HG03442 (cell line): ENCODE results near the gene ATP1A4.

Source experiments
- ATAC-seq: cut with Tn5 transposase; IDR thresholded peaks from one replicate; pipeline ENCODE4 v1.9.1; 2021; ENCODE audit warnings: mild to moderate bottlenecking, moderate library complexity; ENCODE audit not compliant: unreplicated experiment

Gene ATP1A4

DNA sequence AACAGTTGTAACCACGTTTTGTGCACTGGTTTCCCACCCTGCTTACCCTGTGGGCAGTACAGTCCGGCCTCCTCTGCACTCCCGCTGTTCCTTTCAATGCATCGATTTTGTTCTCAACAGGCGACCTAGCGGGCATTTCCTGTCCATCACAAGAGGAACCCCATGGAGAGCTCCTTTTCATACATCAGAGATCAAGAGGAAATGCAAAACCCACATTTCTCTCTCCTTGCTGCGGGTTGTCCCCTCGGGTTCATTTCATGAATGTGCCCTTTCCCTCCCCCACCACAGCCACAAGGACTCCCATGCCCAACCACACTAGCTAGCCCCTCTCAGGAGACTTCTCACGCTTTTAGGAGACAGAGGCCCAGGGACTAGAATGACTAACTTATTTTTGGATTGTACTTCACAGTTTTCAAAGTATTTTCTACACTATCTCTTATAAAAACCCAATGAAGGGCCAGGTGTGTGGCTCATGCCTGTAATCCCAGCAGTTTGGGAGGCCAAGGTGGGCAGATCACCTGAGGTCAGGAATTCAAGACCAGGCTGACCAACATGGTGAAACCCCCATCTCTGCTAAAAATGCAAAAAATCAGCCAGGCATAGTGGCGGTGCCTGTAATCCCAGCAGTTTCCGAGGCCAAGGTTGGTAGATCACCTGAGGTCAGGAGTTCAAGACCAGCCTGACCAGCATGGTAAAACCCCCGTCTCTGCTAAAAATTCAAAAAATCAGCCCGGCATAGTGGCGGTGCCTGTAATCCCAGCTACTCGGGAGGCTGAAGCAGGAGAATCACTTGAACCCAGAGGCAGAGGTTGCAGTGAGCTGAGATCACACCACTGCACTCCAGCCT is 18.4 kb downstream of the ATP1A4 start:
- ATAC-seq, result peak; percentile 73

DNA sequence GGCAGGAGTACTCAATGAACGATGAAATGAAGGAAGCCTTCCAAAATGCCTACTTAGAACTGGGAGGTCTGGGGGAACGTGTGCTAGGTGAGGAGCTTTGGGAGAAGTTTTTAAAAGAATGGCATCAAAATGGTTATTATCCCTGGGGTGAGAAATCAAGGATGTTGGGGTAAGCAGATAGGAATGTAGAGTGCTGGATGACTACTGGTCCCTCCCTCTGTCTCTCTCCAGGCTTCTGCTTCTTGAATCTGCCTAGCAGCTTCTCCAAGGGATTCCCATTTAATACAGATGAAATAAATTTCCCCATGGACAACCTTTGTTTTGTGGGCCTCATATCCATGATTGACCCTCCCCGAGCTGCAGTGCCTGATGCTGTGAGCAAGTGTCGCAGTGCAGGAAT is 20.0 kb downstream of the ATP1A4 start:
- ATAC-seq, result no peak

DNA sequence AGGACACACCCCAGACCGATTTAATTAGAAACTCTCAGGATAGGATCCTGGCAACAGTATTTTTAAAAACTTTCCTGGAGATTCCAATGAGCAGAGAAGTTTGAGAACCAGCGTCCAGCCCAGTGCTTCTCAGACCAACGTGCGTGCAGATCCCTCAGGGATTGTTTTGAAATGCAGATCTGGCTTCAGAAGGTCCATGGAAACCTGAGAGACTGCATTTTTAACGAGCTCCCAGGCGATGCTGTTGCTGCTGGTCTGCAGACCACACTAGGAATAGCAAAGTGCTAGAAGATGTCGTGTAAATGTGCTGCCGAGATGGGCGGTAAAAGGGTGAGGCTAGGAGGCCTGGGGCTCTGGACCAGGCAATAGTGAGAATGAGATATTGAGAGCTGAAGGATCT is 20.6 kb downstream of the ATP1A4 start:
- no peak for ATAC-seq

DNA sequence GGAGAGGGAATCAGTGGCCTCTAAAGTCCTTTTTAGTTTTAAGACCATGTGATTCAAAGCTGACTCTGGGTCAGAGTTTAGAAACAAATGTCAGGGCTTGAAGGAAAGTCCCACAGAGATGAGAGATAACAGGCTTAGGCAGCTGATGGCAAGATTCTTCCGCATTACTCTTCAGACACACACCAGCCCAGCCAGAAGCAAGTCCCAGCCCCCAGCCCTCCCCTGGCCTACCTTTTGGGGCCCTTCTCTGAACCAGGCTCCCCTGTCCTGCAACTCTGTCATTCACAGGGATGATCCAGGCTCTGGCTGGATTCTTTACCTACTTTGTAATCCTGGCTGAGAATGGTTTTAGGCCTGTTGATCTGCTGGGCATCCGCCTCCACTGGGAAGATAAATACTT is 25.8 kb downstream of the ATP1A4 start:
- ATAC-seq, result no peak

DNA sequence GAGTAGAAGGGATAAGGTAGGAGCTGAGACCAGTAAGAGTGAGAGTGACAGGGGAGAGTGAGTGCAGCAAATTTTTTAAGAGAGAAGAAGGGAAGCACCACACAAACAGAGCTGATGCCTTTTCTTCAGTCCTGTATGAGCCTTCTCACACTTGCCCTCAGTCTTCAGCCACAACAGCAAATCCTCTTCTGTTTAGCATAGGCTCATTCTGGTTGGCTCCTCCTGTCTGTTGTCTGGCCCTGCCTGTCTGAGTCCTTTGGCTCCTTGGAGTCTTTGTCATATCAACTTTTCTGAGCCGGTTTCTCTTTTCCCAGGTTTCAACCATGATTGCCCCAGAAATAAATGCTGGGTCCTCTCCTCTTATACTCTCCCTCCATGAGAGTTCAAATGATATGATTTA is 26.3 kb downstream of the ATP1A4 start:
- ATAC-seq, result no peak

DNA sequence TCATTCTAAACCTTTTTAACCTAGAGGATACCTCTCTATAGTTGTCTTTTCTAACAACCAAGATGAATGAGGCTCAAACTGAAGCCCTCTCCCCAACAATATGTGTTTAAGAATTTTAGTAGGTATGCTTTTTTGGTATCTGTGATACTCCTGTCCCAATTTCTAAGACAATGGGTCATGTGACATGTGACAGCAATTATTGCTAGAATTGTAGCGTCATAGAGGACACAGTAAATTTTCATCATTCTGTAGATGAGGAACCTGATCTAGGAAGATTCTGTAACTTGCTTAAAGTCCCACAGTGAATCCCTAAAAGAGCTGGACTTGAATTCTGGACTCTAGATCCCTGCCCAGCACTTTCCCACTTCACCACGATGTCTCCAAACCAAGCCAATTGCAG is 27.3 kb downstream of the ATP1A4 start:
- no peak for ATAC-seq

DNA sequence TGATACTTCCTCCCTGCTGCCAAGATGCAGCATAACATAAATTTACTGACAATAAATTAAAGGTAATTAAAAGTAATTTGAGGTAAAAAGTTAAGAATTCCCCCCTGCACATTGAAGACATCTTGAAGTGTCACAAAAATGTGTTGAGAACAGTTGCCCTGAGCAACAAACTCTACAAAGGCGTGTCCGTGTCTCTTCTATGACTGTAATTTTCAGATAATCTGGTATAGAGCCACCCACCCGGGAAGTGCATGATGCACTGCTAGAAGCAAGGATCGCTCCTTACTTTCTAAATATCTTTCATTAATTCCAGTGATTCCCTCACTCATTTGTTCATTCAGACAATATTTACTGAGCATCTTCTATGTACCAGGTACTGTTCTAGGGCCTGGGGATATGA is 27.9 kb downstream of the ATP1A4 start:
- ATAC-seq, result no peak

DNA sequence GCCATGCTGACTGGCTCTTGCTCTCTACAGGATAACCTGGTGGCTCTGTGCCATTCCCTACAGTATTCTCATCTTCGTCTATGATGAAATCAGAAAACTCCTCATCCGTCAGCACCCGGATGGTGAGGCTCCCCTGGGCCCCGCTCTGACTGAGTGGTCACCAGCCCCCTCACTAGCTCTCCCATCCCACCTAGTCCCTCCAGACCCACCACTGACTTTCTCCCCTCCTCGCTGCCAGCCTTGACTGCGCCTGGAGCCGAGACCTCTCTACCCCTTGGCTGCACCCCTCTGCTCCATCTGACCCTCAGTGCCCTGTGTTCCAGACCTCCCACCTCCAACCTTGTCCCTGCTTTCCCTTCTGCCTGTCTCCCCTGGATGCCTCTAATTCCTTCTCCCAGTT is 34.8 kb downstream of the ATP1A4 start:
- ATAC-seq, result no peak

DNA sequence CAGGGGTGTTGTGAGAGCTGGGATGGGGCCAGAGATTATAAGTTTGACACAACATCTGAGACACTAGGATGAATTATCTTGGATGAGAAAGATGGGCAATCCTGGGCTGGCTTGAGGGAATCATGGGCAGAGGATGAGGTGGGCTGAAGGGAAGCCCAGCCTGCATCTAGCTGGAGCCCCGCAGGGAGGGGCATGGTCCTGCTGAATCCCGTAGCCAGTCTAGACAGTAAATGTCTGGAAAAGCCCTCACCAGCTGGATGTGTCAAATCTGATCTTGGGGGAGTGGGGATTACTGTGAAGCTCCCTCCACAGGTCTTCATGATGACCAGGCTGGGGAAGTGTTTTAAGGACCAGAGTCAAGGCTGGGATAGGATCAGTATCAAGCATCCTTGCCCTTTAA is 35.3 kb downstream of the ATP1A4 start:
- ATAC-seq, result no peak

DNA sequence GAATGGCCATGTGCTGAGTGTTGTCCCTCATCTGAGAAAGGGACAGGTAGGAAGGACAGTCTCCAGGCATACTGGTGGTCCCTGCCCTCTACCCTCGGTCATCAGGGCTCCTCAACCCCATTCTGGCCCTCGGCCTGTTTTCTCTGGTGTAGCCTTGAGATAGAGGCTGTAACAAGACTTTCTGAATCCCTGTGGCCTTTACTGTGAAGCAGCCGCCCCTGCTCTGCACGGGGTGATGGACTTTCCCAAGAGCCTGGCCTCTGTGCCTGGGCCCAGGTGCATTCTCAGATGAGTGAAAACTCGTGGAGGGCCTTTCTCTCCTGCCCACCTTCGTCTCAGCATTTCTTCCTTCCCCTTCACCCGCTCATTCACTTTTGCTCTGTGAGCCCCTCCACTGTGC is 36.0 kb downstream of the ATP1A4 start:
- no peak for ATAC-seq

DNA sequence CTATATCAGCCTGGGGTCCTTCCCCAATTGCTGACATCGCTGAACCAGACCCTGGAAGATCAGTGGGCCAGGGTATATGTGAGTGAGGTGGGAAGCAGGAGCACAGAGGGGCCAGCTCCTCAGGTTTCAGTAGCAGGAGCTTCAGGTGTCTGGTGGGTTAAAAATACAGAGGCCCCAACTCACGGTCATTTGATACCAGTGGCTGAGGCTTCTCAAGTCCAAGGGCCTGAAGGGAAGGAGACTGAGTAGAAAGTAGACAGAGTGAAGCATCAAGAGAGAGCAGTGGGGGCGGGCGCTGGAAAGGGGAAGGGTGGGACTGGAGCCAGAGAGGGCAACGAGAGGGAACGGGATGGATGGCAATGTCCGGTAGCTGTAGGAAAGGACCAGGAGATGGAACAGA is 36.9 kb downstream of the ATP1A4 start:
- ATAC-seq, result no peak

DNA sequence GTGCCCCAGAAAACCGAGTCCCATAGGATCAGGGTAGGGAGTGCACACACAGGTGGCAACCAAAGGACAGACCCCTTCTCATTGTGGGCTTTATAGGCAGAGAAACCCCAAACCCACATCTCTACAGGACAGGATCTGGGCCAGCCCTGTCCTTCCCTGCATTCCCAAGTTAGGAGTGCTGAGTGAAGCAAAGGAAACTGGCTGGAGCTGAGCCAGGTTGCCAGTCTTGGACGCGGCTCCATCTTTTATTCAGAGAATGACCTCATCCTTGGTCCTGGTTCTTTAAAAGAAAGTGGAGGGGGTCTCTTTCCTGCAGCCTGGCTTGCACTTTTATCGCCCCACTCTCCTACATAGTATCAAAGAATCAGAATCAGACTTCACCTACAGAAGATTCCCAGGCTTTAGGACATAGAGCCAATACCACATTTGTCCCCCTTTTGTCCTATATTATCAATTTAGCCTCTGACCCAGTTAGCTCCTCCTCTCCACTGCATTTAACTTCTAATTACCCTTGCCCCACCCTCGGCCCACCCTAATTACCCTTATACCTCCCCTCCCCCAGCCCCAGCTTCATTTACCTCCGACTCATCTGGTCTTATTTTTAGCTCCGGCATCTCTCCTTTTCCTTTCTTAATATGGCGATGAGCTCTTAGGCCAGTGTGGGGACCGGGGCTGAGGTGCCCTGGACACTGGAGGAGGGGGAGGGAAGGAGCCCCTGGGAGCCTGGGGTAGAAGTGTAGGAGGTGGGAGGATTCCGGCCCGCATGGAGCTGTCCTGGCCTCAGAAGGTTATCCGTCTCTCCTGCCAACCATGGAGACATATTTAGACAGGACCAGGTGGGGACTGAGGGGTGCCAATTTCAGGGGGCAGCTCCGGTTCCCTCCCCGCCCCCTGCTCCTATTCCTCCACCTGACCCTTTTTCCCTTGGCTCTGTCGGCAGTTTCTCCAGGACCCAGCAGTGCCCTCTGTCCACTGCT is 38.5 kb downstream of the ATP1A4 start, which contains the start of gene CASQ1:
TSS of gene CASQ1 (plus strand) at position 927 of the 977 bp plus-strand sequence. CDS start 177 bp downstream, outside the sequence.
- no peak for ATAC-seq

DNA sequence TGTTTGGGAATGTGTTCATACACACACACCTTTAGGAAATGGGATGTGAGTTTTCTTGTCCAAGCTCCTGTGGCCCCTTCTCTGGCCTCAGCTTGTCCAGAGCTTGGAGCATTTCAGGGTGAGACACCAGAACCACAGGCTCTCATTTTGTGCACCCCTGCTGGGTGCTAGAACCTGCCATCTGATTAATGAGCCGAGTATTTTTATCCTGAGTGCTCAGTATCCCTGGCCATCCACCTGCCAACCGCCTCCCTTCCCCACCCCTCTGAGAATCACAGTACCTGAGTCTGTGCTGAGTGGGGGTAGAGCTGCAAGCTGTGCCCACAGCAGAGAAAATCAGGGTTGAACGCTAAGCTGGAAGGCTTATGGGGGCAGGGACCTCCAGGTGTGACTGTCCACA is 40.4 kb downstream of the ATP1A4 start:
- no peak for ATAC-seq

DNA sequence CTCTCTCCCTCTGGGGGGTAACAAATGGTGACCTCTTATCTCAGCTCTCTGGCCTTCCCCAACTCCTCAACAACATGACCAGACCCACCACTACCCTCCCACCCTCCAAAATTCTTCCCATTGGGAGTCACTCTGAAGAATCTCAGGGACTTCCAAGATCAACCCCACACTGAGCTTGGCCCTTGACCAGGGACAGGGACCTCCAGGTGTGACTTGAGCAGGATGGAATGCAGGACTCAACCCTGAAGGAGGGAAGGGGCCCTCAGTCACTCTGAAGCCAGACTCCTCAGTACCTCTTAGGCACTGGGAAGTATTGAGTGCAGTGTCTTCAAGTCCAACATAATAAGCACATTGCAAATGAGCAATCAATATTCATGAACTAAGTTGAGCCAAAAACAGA is 40.8 kb downstream of the ATP1A4 start:
- no peak for ATAC-seq

DNA sequence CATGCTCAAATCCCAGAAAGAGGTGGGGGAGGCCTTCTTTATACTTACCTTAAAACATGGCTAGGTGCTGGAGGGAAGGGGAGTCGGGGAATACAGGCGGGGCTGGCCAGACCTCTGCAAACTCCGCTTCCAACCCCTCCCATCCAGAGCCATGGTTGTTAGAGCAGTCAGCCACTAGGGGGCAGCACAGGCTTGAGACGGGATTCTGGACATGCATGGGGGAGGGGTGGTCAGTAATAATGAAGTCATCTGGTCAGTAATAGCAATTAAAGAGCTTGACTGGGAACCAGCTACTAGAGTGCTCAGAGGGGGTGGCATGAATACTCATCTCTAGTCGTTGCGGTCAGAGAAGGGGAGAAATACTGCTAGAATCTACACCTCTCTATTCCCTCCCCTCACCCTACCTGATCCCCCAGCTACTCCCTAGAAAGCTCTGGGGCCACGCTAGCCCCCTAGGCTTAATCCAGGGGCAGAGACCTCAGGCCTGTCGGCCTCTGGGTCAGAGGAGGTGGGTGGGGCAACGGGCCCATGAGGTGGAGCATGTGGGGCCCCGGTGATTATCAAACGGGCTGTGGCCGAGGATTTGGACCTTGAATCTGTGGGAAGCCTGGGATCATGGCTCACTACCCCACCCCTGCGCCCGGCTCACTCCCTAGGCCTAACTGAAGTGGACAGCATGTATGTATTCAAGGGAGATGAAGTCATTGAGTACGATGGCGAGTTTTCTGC is 41.9 kb downstream of the ATP1A4 start:
- ATAC-seq, result peak; percentile 69

DNA sequence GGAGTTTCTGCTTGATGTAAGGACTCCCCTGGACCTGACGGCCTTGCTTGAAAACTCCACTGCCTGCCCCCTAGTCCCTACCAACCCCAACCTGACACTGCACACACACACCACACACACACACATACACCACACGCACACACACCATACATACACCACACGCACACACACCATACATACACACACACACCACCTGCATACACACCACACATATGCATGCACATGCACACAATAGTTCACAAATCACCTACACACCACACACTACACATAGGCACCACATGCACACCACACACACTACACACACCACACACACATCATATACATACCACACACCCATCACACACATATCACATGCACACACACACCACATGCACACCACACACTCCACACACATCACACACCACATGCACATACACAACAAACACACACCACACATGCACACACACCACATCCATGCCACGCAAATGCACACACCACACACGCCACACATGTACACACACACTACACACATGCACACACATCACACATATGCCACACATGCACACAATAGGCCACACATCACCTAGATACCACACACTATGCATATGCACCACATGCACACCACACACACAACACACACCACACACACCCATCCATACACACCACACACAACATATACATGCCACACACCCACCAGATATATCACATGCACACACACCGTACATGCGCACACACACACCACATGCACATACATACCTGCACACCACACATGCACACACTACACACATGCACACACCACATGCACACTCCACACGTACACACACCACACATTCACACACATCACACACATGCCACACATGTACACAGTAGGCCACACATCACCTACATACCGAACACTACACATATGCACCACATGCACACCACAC is 42.7 kb downstream of the ATP1A4 start:
- ATAC-seq, result no peak

DNA sequence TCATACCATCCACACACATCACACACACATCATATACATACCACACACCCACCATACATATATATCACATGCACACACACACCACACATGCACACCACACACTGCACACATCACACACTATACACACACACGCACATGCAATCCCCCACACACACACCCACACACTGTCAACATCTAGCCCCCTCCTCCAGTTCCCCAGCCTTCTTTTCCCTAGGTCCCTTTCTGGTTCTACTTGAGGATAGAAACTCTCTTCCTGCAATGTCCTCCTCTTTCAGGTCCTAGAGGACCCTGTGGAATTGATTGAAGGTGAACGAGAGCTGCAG is 43.3 kb downstream of the ATP1A4 start:
- ATAC-seq, result no peak

DNA sequence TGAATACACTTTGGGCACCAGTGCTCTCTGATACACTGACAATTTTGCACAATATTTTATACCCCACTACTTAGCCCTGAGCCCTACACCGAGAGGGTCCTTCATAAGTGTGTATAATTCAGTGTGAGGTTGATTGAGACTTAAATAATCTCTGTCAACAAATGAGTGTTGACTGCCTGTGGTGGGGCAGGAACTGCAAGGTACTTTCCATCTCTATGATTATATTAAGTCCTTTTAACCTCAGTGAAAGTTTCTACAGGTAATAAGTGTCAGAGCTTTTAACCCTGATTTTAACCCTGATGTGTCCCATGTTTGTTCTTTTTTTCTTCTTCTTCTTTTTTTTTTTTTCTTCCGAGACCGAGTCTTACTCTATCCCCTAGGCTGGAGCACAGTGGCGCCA is 44.7 kb downstream of the ATP1A4 start:
- no peak for ATAC-seq

DNA sequence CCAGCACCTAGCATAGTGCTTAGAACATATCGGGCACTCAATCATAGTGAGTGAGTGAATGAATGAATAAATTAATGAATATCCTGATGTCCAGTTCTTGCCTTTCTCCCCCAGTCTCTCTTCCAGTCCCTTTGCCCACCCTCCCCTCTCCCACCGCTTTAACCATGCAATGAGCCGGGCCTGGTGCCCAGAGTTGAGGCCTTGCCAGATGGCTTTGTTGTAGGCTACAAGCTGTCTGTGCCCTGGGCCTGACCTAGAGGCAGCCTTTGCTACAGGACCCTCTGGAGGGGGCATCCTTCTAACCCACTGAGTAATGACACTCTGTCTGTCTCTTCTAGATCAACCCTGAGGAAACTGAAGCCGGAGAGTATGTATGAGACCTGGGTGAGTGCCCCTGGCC is 45.8 kb downstream of the ATP1A4 start:
- ATAC-seq, result no peak

DNA sequence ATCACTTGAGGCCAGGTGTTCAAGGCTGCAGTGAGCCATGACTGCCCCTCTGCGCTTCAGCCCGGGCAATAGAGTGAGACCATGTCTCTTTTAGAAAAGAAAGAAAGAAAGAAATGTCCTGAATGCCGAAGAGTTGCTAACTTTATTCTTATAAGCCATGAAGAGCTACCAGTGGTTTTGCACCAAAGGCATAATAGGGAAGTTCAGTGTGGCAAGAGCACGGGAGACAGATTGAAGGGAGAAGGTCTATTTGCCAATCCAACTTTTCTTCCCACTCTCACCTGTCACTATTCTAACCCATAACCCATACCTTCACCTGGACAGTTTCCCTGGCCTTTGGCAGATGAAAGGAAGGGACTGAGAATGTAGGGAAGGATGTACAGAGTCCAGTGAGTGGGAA is 49.4 kb downstream of the ATP1A4 start:
- ATAC-seq, result no peak
